Measurements from ENCODE around the gene FBRSL1.

- no peak for TF ChIP-seq EZH2 (optimal IDR thresholded peaks at IDR 0.05; ENCODE audit: low read depth, low read length)
- TF ChIP-seq CTCF (IDR thresholded peaks at IDR 0.05; ENCODE audit: low read length): no peak
These were observed 3.4 kb upstream of the FBRSL1 start for GRCh38 chr12:132486576-132486975.
